GM12878 (cell line): ENCODE measurements around the gene S100A7. TPM values are rescaled to one million over a fixed set of nuclear protein-coding genes. Genes with fewer than 3 reads are reported as not detected.

Experiments used
- ATAC-seq: fragments of 200-7000 bp; cut with Tn5 transposase; 3 replicates; pipeline ENCODE4 v1.9.1; 2020; ENCODE audit warnings: mild to moderate bottlenecking, moderate library complexity
- BruUV-seq: library from RNA; stranded (reverse); fragments of 400-500 nt; replicated peaks from 2 replicates; lab custom pipeline; 2021; lab: Mats Ljungman, UMichigan
- CTCF ChIA-PET: fragments of 300-600 bp; sonication (Branson Sonifier 250); formaldehyde crosslinking; extraction: SDS; loops from one replicate; lab custom pipeline; 2021; ENCODE audit warnings: inconsistent platforms; lab: Yijun Ruan, JAX
- POLR2A ChIA-PET: fragments of 350-600 bp; formaldehyde crosslinking; extraction: SDS; loops from one replicate; lab custom pipeline; 2021; ENCODE audit warnings: inconsistent platforms; lab: Charles Lee
- RAD21 ChIA-PET: fragments of 300-600 bp; sonication (Branson Sonifier 250); formaldehyde crosslinking; loops from one replicate; lab custom pipeline; 2023; ENCODE audit warnings: antibody characterized with exemption; ENCODE audit not compliant: unreplicated experiment; lab: Charles Lee
- SMC1A ChIA-PET: fragments of 300-600 bp; sonication (Branson Sonifier 250); formaldehyde crosslinking; loops from one replicate; lab custom pipeline; 2023; ENCODE audit not compliant: unreplicated experiment, uncharacterized antibody; lab: Charles Lee
- DNase-seq: peaks from one replicate; pipeline ENCODE4 v3.0.0-alpha.2; 2011; ENCODE audit warnings: low read depth, low spot score
- FAIRE-seq: peaks from 3 replicates; lab custom pipeline; 2011; peaks lifted over from hg19 to GRCh38; lab: Jason Lieb, UNC
- H2AFZ ChIP-seq: 2 replicates; pipeline ENCODE4 v1.6.0; 2011; ENCODE audit warnings: low read depth, low read length, control low read depth; ENCODE audit not compliant: control insufficient read depth
- H3K27ac ChIP-seq: 2 replicates; pipeline ENCODE4 v1.5.1; 2011; ENCODE audit warnings: control low read depth; ENCODE audit not compliant: control insufficient read depth, insufficient read depth
- H3K27me3 ChIP-seq, 2 experiments: replicated peaks in 1 of 2; 2 replicates each; pipeline versions ENCODE4 v1.6.0 to v1.6.1; 2011; ENCODE audit warnings: low read length in 1 of 2; ENCODE audit not compliant: control insufficient read depth in 2 of 2, insufficient read depth in 2 of 2
- H3K36me3 ChIP-seq, 2 experiments: 2 replicates each; pipeline ENCODE4 v1.5.1; 2011; ENCODE audit warnings: low read length in 1 of 2; ENCODE audit not compliant: control insufficient read depth in 2 of 2, insufficient read depth in 2 of 2
- H3K4me1 ChIP-seq: 2 replicates; pipeline ENCODE4 v1.6.1; 2011; ENCODE audit warnings: mild to moderate bottlenecking, low read length, moderate library complexity, mixed read lengths; ENCODE audit not compliant: control insufficient read depth, insufficient read depth
- H3K4me2 ChIP-seq: 2 replicates; pipeline ENCODE4 v1.6.0; 2011; ENCODE audit warnings: control low read depth; ENCODE audit not compliant: control insufficient read depth, insufficient read depth
- H3K4me3 ChIP-seq: fragments of 200-600 bp; sonication (generic); 2 replicates; pipeline ENCODE4 v1.5.1; 2016
- H3K79me2 ChIP-seq: 2 replicates; pipeline ENCODE4 v1.6.0; 2011; ENCODE audit warnings: low read length; ENCODE audit not compliant: control insufficient read depth, insufficient read depth
- H3K9ac ChIP-seq: 2 replicates; pipeline ENCODE4 v1.8.0; 2011; ENCODE audit warnings: low read length, control low read depth, mixed read lengths; ENCODE audit not compliant: control insufficient read depth, insufficient read depth
- H3K9me3 ChIP-seq: replicated peaks from 3 replicates; pipeline ENCODE4 v1.5.1; 2011; ENCODE audit warnings: mild to moderate bottlenecking, low read length; ENCODE audit not compliant: control insufficient read depth, insufficient read depth
- H4K20me1 ChIP-seq: 2 replicates; pipeline ENCODE4 v1.6.0; 2011; ENCODE audit not compliant: control insufficient read depth, insufficient read depth
- CEBPZ ChIP-seq: fragments of 150-350 bp; IDR thresholded peaks from 2 replicates; pipeline ENCODE4 v1.6.1; 2016; ENCODE audit warnings: low read depth, low read length
- CTCF ChIP-seq, 3 experiments: IDR thresholded peaks in 2 of 3; conservative IDR thresholded peaks in 1 of 3; 2 replicates each; pipeline ENCODE4 v1.5.1; 2011; ENCODE audit warnings: low read depth in 3 of 3, low read length in 3 of 3, mild to moderate bottlenecking in 3 of 3, control low read depth in 2 of 3, moderate library complexity in 2 of 3, inconsistent platforms in 1 of 3, mixed read lengths in 1 of 3; ENCODE audit not compliant: control insufficient read depth in 2 of 3, insufficient read depth in 1 of 3; ENCODE audit errors: extremely low read depth in 1 of 3
- CUX1 ChIP-seq: IDR thresholded peaks from 2 replicates; pipeline ENCODE4 v1.6.1; 2012; ENCODE audit warnings: improper control_type of control experiment, low read depth, low read length; ENCODE audit not compliant: insufficient replicate concordance
- IKZF1 ChIP-seq: fragments of 450-650 bp; conservative IDR thresholded peaks from 2 replicates; pipeline ENCODE4 v1.6.1; 2017; ENCODE audit warnings: antibody characterized with exemption, mild to moderate bottlenecking
- IRF4 ChIP-seq: IDR thresholded peaks from 2 replicates; pipeline ENCODE4 v1.6.1; 2011; ENCODE audit warnings: low read depth, low read length
- MEF2B ChIP-seq: fragments of 450-650 bp; IDR thresholded peaks from 2 replicates; pipeline ENCODE4 v1.6.1; 2018; ENCODE audit warnings: mild to moderate bottlenecking, moderate library complexity; ENCODE audit not compliant: partially characterized antibody, poor library complexity, severe bottlenecking
- PAX5 ChIP-seq: IDR thresholded peaks from 2 replicates; pipeline ENCODE4 v1.6.1; 2011; ENCODE audit warnings: low read depth, low read length, borderline replicate concordance
- SIN3A ChIP-seq: IDR thresholded peaks from 2 replicates; pipeline ENCODE4 v1.6.1; 2012; ENCODE audit warnings: low read depth, low read length, improper control_type of control experiment
- SRF ChIP-seq, 2 experiments: IDR thresholded peaks; 2 replicates each; pipeline ENCODE4 v1.6.1; 2011; ENCODE audit warnings: low read depth in 2 of 2, low read length in 2 of 2, mild to moderate bottlenecking in 1 of 2, moderate library complexity in 1 of 2
- YY1 ChIP-seq: IDR thresholded peaks from 2 replicates; pipeline ENCODE4 v1.6.1; 2011; ENCODE audit warnings: low read depth, mild to moderate bottlenecking, low read length
- ZSCAN29 ChIP-seq: fragments of 450-650 bp; IDR thresholded peaks from 2 replicates; pipeline ENCODE4 v1.6.1; 2017; ENCODE audit warnings: mild to moderate bottlenecking, moderate library complexity
- WGBS: methylation state at CpG from one replicate; pipeline ENCODE4 v1.1.6; 2016; ENCODE audit warnings: low lambda C conversion rate; ENCODE audit not compliant: insufficient replicate concordance, insufficient coverage; ENCODE audit errors: missing lambda C conversion rate; 5-methylcytosine and 5-hydroxymethylcytosine counted together
- in situ Hi-C: fragments of 300-500 bp; cut with MboI; formaldehyde crosslinking; loops from 9 replicates; pipeline ENCODE4 v1.14.3; 2018; ENCODE audit warnings: mixed read lengths
- intact Hi-C: fragments of 100-400 bp; cut with micrococcal nuclease; formaldehyde crosslinking; loops from one replicate; pipeline ENCODE4 v1.14.2; 2022; ENCODE audit not compliant: unreplicated experiment
- polyA plus RNA-seq, 11 experiments: library from polyadenylated mRNA; depleted of rRNA in 4 of 11; unstranded in 6 of 11; stranded (reverse) in 5 of 11; fragments of >200 nt; fragmentation: Nextera tagmentation in 4 of 11; fragmentation: Illumina TruSeq in 1 of 11; extraction: Ambion mirVana in 4 of 11; extraction: Trizol in 1 of 11; gene quantifications; 1 replicate in 1 of 11; 2 replicates in 10 of 11; pipeline versions ENCODE4 v1.2.1 to v1.2.3, GENCODE V29; 2011 to 2016; ENCODE audit warnings: inconsistent platforms in 2 of 11, missing spikeins in 2 of 11, low read depth in 1 of 11
- total RNA-seq, 4 experiments: library from RNA; depleted of rRNA in 3 of 4; stranded (reverse); fragments of >200 nt in 3 of 4; fragmentation: Illumina TruSeq in 1 of 4; extraction: Trizol in 1 of 4; gene quantifications; 2 replicates each; pipeline versions ENCODE4 v1.2.1 to v1.2.3, GENCODE V29; 2013 to 2021

Gene S100A7
- total and polyA plus RNA-seq, 10 of the 15 experiments (the other 5 are each of a cell fraction or from before 2014, with no cell fraction given) = not detected

- no peak for TF ChIP-seq CEBPZ
- TF ChIP-seq ZSCAN29 = no peak
- TF ChIP-seq MEF2B = no peak
- no peak for TF ChIP-seq CTCF (IDR thresholded peaks at IDR 0.05 in 2 of 3, conservative IDR thresholded peaks at IDR 0.05 in 1 of 3; ENCODE audit: control insufficient read depth in 2 of 3, extremely low read depth in 1 of 3, insufficient read depth in 1 of 3, low read depth in 3 of 3, low read length in 3 of 3)
- no peak for TF ChIP-seq SIN3A
These were observed 31.7 kb downstream of the S100A7 start (continued) for GRCh38 chr1:153428791-153429190.

- intact Hi-C loops = no loop called here
- Histone ChIP-seq H3K4me3 (no peak overlapping the region), H2AFZ (no peak overlapping the region), H3K9ac (no peak overlapping the region), H3K27ac (no peak overlapping the region), H3K36me3 (no peaks in the 10 kb centered on the region), H3K9me3 (no peaks in the 10 kb centered on the region), H3K79me2 (no peaks in the 10 kb centered on the region), H3K4me2 (no peak overlapping the region), H3K4me1 (no peaks in the 10 kb centered on the region), H3K27me3 (no peaks in the 10 kb centered on the region; a peak in 2 of 4 replicates), H4K20me1 (no peaks in the 10 kb centered on the region)
- POLR2A ChIA-PET = no interaction called here
- DNase-seq = no peak
- CTCF ChIA-PET = no interaction called here
- in situ Hi-C loops = no loop called here
- SMC1A ChIA-PET = no interaction called here
- no peak for ATAC-seq
- FAIRE-seq = no peak
- 21% methylated on average over 12 of the region's 12 CpGs for WGBS
- BruUV-seq = no TSS peak
- RAD21 ChIA-PET = no interaction called here
- TF ChIP-seq YY1 (no peak), PAX5 (no peak), SRF (IDR thresholded peaks at IDR 0.05; ENCODE audit: low read depth in 2 of 2, low read length in 2 of 2) (no peak), IRF4 (no peak), CUX1 (no peak), IKZF1 (no peak)
These were observed 32.3 kb downstream of the S100A7 start for GRCh38 chr1:153428073-153428638.
